ENCODE measurements around the gene ARL15. TPM values are rescaled to one million over a fixed set of nuclear protein-coding genes. Genes with fewer than 3 reads are reported as not detected.

The ARL15 gene
- total and polyA plus RNA-seq, 9 of the 15 experiments (the other 6 are each of a cell fraction or from before 2014, with no cell fraction given), result 18.5 to 80.4 (median 57.0) TPM

DNA sequence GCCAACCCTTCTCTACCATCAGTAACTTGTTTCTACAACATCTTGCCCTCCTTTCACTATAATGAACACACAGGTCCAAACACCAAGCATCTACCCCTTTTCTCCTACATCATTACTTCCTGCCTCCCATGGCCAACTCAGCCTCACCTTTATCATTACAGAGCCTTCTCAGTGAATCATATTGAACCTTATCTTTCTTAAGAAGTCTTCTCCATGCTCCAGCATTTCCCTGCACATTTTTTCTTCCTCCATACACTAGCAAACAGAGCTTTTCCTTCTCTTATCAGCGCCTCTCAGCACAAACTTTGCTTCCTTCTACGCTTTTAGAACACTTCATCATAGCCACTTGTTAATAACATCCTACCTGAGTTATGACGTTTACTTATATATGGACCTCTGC is 148.2 kb downstream of the ARL15 start (continued):
- TF ChIP-seq, protein P1, sequence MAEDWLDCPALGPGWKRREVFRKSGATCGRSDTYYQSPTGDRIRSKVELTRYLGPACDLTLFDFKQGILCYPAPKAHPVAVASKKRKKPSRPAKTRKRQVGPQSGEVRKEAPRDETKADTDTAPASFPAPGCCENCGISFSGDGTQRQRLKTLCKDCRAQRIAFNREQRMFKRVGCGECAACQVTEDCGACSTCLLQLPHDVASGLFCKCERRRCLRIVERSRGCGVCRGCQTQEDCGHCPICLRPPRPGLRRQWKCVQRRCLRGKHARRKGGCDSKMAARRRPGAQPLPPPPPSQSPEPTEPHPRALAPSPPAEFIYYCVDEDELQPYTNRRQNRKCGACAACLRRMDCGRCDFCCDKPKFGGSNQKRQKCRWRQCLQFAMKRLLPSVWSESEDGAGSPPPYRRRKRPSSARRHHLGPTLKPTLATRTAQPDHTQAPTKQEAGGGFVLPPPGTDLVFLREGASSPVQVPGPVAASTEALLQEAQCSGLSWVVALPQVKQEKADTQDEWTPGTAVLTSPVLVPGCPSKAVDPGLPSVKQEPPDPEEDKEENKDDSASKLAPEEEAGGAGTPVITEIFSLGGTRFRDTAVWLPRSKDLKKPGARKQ (CRISPR knock-in tag; IDR thresholded peaks at IDR 0.05), result no peak
- TF ChIP-seq EP300 (IDR thresholded peaks at IDR 0.05; ENCODE audit: low read length) (0 out of 2 replicates have a peak, but pooled peaks have one; percentile 14), DPF2 (IDR thresholded peaks at IDR 0.05) (peak; percentile 57), U2AF2 (optimal IDR thresholded peaks at IDR 0.05; ENCODE audit: low read depth, low read length) (no peak), ZNF830 (CRISPR knock-in tag; IDR thresholded peaks at IDR 0.05) (no peak), NCOA1 (IDR thresholded peaks at IDR 0.05; ENCODE audit: low read depth) (no peak), KLF1 (tag; IDR thresholded peaks at IDR 0.05) (no peak), EP400 (IDR thresholded peaks at IDR 0.05) (no peak), CBFA2T3 (IDR thresholded peaks at IDR 0.05) (peak; percentile 86), ZFX (CRISPR knock-in tag; IDR thresholded peaks at IDR 0.05) (no peak), ZNF431 (CRISPR knock-in tag; IDR thresholded peaks at IDR 0.05) (no peak), SMARCA4 (IDR thresholded peaks at IDR 0.05) (peak; percentile 50; the same call in 1 of the 2 replicates), CBX8 (IDR thresholded peaks at IDR 0.05; ENCODE audit: borderline replicate concordance, extremely low read depth, low read depth, low read length, poor library complexity, severe bottlenecking) (no peak), ZNF24 (IDR thresholded peaks at IDR 0.05) (peak; percentile 67), TCF3 (CRISPR knock-in tag; IDR thresholded peaks at IDR 0.05) (peak; percentile 60), SP2 (IDR thresholded peaks at IDR 0.05; ENCODE audit: extremely low read depth, low read depth, low read length, poor library complexity, severe bottlenecking) (no peak)
- TF ChIP-seq, protein P2, sequence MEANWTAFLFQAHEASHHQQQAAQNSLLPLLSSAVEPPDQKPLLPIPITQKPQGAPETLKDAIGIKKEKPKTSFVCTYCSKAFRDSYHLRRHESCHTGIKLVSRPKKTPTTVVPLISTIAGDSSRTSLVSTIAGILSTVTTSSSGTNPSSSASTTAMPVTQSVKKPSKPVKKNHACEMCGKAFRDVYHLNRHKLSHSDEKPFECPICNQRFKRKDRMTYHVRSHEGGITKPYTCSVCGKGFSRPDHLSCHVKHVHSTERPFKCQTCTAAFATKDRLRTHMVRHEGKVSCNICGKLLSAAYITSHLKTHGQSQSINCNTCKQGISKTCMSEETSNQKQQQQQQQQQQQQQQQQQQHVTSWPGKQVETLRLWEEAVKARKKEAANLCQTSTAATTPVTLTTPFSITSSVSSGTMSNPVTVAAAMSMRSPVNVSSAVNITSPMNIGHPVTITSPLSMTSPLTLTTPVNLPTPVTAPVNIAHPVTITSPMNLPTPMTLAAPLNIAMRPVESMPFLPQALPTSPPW (CRISPR knock-in tag; IDR thresholded peaks at IDR 0.05), result no peak
- TF ChIP-seq, protein P3, sequence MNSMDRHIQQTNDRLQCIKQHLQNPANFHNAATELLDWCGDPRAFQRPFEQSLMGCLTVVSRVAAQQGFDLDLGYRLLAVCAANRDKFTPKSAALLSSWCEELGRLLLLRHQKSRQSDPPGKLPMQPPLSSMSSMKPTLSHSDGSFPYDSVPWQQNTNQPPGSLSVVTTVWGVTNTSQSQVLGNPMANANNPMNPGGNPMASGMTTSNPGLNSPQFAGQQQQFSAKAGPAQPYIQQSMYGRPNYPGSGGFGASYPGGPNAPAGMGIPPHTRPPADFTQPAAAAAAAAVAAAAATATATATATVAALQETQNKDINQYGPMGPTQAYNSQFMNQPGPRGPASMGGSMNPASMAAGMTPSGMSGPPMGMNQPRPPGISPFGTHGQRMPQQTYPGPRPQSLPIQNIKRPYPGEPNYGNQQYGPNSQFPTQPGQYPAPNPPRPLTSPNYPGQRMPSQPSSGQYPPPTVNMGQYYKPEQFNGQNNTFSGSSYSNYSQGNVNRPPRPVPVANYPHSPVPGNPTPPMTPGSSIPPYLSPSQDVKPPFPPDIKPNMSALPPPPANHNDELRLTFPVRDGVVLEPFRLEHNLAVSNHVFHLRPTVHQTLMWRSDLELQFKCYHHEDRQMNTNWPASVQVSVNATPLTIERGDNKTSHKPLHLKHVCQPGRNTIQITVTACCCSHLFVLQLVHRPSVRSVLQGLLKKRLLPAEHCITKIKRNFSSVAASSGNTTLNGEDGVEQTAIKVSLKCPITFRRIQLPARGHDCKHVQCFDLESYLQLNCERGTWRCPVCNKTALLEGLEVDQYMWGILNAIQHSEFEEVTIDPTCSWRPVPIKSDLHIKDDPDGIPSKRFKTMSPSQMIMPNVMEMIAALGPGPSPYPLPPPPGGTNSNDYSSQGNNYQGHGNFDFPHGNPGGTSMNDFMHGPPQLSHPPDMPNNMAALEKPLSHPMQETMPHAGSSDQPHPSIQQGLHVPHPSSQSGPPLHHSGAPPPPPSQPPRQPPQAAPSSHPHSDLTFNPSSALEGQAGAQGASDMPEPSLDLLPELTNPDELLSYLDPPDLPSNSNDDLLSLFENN (IDR thresholded peaks at IDR 0.05; ENCODE audit: low read depth in 2 of 2, low read length in 2 of 2), result no peak
- TF ChIP-seq, protein P4, sequence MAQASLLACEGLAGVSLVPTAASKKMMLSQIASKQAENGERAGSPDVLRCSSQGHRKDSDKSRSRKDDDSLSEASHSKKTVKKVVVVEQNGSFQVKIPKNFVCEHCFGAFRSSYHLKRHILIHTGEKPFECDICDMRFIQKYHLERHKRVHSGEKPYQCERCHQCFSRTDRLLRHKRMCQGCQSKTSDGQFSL (CRISPR knock-in tag; IDR thresholded peaks at IDR 0.05), result no peak
- TF ChIP-seq, protein P4 (tag; IDR thresholded peaks at IDR 0.05), result no peak
- TF ChIP-seq, protein P5, sequence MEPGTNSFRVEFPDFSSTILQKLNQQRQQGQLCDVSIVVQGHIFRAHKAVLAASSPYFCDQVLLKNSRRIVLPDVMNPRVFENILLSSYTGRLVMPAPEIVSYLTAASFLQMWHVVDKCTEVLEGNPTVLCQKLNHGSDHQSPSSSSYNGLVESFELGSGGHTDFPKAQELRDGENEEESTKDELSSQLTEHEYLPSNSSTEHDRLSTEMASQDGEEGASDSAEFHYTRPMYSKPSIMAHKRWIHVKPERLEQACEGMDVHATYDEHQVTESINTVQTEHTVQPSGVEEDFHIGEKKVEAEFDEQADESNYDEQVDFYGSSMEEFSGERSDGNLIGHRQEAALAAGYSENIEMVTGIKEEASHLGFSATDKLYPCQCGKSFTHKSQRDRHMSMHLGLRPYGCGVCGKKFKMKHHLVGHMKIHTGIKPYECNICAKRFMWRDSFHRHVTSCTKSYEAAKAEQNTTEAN (CRISPR knock-in tag; IDR thresholded peaks at IDR 0.05), result no peak

All from K562 (cell line).